Left ventricle myocardium inferior (tissue), 1 donor: ENCODE results near the gene UNC5A. TPM values are rescaled to one million over a fixed set of nuclear protein-coding genes. Genes with fewer than 3 reads are reported as not detected.

ENCODE experiments used
- DNase-seq: peaks from one replicate; pipeline ENCODE4 v3.0.0-alpha.2; 2020
- H3K27ac ChIP-seq: fragments of 200-600 bp; replicated peaks from 2 replicates; pipeline ENCODE4 v1.8.0; 2021
- H3K27me3 ChIP-seq: fragments of 200-600 bp; 2 replicates; pipeline ENCODE4 v1.8.0; 2021; ENCODE audit warnings: low read depth
- H3K36me3 ChIP-seq: fragments of 200-600 bp; 2 replicates; pipeline ENCODE4 v1.8.0; 2021
- H3K4me1 ChIP-seq: fragments of 200-600 bp; 2 replicates; pipeline ENCODE4 v1.8.0; 2021
- H3K4me3 ChIP-seq: fragments of 200-600 bp; 2 replicates; pipeline ENCODE4 v1.8.0; 2021; ENCODE audit warnings: mild to moderate bottlenecking, moderate library complexity
- H3K9me3 ChIP-seq: fragments of 200-600 bp; replicated peaks from 2 replicates; pipeline ENCODE4 v1.8.0; 2021
- CTCF ChIP-seq: fragments of 200-600 bp; IDR thresholded peaks from 2 replicates; pipeline ENCODE4 v1.8.0; 2021; ENCODE audit warnings: antibody characterized with exemption, mild to moderate bottlenecking, borderline replicate concordance
- intact Hi-C: fragments of 100-400 bp; cut with micrococcal nuclease; formaldehyde crosslinking; loops from one replicate; pipeline ENCODE4 v1.11.0; 2022
- total RNA-seq: library from RNA; stranded (reverse); fragmentation: NEBNext Ultra II Directional; extraction: Animal tissue kit (Norgen Biotek cat#: 25700); gene quantifications from one replicate; pipeline ENCODE4 v1.2.1, GENCODE V29; 2021
- donor health status: DM: no; HTN: yes; CAD: no; lungs with severe emphysema.

Gene UNC5A
- total RNA-seq, 1 donor from 2014 or later, result not detected

GRCh38 chr5:176888016-176888864 lies 77.9 kb downstream of the UNC5A start:
- H3K36me3 ChIP-seq, result no peaks in the 10 kb centered on the region
- intact Hi-C loops, result no loop called here
- no peak overlapping the region for H3K27ac ChIP-seq
- no peak for TF ChIP-seq CTCF
- H3K4me3 ChIP-seq, result no peak overlapping the region
- H3K9me3 ChIP-seq, result no peaks in the 10 kb centered on the region
- DNase-seq, result no peak
- peaks cover 10% of the 10 kb centered on the region for H3K27me3 ChIP-seq
- no peaks in the 10 kb centered on the region for H3K4me1 ChIP-seq

- DNase-seq, result no peak
- Histone ChIP-seq H3K9me3 (no peaks in the 10 kb centered on the region), H3K36me3 (no peaks in the 10 kb centered on the region), H3K27ac (no peak overlapping the region), H3K27me3 (peaks cover 10% of the 10 kb centered on the region), H3K4me1 (no peaks in the 10 kb centered on the region), H3K4me3 (no peak overlapping the region)
- no peak for TF ChIP-seq CTCF
- intact Hi-C loops, result no loop called here
Measured at GRCh38 chr5:176888865-176889165, 78.5 kb downstream of the UNC5A start.

GRCh38 chr5:176889321-176890280 lies 79.2 kb downstream of the UNC5A start:
- no peaks in the 10 kb centered on the region for H3K36me3 ChIP-seq
- TF ChIP-seq CTCF, result no peak
- no peak for DNase-seq

GRCh38 chr5:176890455-176891330 lies 80.3 kb downstream of the UNC5A start:
- H3K9me3 ChIP-seq, result no peaks in the 10 kb centered on the region
- no peak overlapping the region for H3K4me3 ChIP-seq
- H3K36me3 ChIP-seq, result no peaks in the 10 kb centered on the region
- DNase-seq, result no peak
- H3K27ac ChIP-seq, result no peak overlapping the region
- TF ChIP-seq CTCF, result no peak
- intact Hi-C loops, result no loop called here
- no peaks in the 10 kb centered on the region for H3K4me1 ChIP-seq
- H3K27me3 ChIP-seq, result peaks cover 18% of the 10 kb centered on the region

More at GRCh38 chr5:176889321-176890280, 79.2 kb downstream of the UNC5A start:
- intact Hi-C loops, result no loop called here
- Histone ChIP-seq H3K4me3 (no peak overlapping the region), H3K27me3 (peaks cover 10% of the 10 kb centered on the region), H3K27ac (no peak overlapping the region), H3K4me1 (no peaks in the 10 kb centered on the region), H3K9me3 (no peaks in the 10 kb centered on the region)
